DMS53 treated with DMSO at 0.1 percent for 48 hours (cell line): Measurements from ENCODE around the gene ARID1B.

ENCODE experiments used
- DNase-seq: peaks from one replicate; lab custom pipeline; 2025; ENCODE audit not compliant: unreplicated experiment; lab: John Stamatoyannopoulos, UW

ARID1B gene

DNA sequence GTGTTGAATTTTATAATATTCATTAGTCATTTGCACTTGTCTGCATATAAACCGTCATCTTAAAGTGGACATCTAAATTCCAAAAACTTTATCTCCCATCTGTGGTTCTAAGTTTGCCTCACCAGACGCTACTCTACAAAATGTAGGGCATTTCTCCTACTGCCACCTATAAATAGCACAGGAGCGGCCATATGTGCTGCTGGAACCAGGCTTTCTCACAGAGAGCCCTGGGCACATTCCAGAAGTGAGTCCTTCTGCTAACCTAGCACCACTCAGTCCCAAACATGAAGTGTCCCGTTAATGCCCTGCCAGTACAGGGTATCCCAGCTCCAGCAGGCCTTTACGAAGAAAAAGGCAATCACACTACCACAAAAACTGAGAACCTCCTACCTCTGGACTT is 392.5 kb downstream of the ARID1B start:
- no peak for DNase-seq

DNA sequence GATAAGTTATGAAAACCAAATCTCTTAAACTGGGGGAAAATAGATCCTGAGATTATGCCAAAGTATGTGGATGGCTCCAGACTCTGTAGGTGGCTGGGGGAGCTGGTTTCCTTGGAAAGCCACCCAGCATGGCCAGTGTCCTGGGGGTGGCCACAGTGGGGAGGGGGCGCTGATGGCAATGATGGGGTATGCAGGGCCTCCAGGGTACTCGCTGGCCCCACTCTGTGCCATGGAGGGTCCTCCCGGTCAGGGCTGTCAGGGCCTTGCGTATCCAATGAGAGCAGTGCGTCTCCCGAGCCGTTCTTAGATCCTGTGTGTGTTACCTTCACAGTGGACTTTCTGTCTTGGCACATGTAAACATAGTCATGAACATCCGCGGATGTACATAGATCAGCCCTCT is 393.4 kb downstream of the ARID1B start:
- no peak for DNase-seq

DNA sequence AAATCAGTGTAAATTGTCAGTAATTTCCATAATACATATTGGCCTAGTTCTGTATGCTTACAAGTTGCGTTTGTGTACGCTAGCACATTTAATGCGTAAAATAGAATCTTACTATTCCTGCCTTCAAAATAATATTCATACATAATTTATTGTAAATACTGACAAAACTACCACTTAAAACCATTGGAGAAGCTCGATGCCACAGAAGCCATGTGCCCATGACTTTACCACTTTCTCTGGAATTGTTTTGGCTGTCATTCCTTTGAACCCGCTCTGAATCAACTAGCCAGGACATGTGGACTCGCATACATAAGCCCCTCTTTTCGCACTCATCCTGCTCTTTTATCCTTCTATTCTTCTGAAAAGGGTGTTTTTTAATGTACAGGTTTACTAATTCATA is 394.6 kb downstream of the ARID1B start:
- no peak for DNase-seq

DNA sequence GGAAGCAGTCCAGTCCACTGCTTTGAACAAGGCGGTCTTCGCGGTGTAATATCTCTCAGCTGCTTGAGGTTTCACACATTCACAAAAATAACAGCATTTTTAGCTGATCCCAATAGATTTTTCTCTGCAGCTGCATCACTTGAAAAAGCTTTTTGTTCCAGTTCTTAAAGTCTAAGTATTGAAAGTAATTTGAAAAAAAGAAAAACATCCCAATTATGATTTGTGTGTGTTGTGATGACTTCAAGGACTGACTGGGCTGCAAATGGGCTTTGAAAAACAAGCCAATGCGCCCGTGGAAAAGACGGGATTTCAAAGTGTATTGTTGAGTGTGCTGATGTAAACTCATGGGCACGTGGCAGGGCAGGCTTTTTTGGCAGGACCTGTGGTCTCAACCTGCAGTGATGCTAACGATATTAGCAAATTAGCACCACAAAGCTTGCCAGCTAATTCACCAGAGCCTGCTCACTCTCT is 395.1 kb downstream of the ARID1B start:
- no peak for DNase-seq

DNA sequence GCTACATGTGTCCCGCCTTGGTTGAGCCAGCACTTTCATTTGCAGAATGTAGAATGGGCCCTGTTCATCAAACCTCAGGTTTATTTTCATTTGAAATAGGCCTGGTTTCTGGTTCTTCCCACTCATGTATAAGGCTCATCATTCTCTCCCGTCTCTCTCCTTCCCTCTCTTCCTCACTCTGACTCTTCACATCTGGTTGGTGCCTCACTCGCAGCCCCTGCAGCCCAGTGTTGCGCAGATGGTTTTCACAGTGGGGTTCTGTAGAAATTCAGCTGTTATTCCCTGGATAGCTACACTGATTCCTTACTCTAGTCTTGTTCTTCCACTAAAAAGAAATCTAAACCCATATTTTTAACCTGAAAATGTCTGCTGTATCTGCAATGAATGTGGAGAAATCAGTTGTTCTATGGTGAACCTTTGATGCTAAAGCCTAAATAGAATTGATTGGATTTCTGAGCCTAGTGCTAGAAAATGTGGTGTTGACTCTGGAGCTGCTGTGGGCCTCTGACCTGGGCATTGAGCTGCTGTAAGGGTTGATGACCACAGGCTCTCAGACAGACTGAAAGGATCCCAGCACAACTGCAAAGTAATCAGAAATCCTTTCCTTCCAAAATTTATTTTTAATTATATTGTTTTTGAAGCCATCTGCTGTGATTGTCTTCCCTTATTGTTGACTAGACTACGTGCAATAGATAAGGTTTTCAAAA is 395.8 kb downstream of the ARID1B start:
- DNase-seq, result no peak

DNA sequence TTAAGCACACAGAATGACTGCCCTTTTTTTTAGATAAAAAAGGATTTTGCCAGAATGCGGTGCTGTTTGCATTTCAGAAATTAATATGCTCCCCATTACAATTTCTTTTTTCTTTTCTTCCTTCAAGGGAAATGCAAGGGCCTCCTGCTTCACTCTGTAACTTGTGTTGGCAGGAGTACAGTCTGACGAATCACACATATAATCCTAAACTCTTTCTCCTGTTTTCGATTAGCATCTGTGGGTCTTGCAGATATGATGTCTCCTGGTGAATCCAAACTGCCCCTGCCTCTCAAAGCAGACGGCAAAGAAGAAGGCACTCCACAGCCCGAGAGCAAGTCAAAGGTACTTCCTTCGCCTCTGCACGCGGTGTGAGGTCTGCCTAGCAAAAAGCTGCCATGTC is 396.6 kb downstream of the ARID1B start:
- DNase-seq, result no peak

DNA sequence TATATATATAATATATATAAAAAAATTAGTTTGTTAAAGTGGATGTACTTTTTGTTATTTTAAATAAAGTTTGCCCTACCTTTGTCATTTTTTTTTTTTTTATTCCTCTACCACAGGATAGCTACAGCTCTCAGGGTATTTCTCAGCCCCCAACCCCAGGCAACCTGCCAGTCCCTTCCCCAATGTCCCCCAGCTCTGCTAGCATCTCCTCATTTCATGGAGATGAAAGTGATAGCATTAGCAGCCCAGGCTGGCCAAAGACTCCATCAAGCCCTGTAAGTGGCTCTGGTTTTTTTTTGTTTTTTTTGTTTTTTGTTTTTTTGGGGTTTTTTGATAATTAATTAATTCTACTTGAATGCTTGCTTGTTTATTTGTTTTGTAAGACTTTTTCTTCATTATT is 397.6 kb downstream of the ARID1B start:
- DNase-seq, result no peak

DNA sequence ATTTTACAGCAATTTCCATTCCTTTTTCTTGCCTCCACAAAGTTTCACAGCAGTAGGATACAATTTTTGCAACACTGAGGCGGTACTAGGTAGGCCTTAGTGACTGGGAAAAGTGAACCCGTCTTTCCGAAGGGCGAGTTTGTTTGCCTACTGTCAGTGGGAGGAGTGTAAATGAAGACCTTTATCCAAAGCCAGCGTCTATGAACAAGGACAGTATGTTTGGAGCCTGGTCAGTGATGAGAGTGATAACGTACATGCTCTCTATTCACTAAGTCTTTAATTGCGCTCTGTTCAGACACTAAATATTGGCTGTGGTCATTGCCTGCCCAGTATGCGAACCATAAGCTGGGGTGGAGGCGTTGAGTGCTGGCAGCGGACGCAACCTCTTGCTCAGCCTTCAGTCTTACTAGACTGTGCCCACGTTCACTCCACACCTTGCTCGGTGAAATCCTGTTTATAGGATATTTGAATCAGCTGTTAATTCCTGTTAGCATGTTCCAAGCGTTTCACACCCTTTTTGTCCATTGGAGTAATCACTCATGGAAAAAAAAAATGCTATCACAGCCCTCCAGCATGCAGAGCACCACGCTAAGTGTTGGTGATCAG is 400.7 kb downstream of the ARID1B start:
- no peak for DNase-seq

DNA sequence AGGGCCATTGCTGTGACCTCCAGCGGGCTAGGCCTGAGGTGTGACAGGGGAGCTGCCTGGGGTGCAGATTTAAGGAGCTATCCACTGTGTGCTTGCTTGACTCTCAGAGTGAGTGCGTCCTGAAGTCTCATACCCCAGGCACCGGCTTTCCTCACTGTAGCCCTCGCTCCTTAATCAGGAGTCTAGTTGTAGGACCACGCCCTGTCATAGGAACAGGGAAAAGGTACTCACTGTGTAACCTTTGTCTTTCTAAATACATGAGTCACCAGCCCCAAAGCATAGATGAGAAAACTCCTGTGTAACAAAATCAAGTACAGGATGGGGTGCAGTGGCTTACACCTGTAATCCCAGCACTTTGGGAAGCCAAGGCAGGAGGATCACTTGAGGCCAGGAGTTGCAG is 404.5 kb downstream of the ARID1B start:
- DNase-seq, result no peak

DNA sequence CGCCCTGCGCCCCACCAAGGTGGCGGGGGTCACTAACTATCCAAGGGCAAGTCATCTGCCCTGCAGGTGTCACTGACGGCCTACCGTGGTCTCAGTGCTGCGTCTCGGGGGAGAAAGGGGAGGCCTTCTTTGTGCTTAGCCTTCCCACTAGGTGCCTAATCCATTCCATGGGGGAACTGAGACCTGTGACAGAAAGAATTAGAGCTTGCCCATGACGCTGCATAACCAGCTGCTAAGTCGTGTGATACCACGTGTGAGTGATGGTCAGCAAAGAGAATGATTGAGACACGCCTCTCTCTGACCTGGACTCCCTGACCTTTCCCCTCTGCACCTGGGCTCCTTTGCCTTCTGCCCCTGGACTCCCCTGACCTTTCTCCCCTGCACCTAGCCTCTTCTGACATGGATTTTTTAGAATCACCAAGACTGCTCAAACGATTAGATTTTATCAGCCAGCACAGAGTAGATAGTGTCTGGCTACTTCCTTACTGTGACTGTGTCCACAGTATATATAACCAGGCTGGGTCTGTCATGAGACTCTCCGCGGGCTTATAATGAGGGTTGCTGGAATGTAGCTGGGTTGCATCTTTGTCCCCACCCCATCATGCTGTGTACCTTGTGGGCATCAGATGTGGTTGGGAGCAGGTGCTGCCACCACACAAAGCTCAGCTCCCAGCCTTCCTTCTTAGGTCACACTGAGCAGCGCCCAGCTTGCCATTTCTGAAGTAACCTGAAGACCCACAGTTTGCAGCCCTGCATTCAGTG is 405.5 kb downstream of the ARID1B start:
- no peak for DNase-seq

DNA sequence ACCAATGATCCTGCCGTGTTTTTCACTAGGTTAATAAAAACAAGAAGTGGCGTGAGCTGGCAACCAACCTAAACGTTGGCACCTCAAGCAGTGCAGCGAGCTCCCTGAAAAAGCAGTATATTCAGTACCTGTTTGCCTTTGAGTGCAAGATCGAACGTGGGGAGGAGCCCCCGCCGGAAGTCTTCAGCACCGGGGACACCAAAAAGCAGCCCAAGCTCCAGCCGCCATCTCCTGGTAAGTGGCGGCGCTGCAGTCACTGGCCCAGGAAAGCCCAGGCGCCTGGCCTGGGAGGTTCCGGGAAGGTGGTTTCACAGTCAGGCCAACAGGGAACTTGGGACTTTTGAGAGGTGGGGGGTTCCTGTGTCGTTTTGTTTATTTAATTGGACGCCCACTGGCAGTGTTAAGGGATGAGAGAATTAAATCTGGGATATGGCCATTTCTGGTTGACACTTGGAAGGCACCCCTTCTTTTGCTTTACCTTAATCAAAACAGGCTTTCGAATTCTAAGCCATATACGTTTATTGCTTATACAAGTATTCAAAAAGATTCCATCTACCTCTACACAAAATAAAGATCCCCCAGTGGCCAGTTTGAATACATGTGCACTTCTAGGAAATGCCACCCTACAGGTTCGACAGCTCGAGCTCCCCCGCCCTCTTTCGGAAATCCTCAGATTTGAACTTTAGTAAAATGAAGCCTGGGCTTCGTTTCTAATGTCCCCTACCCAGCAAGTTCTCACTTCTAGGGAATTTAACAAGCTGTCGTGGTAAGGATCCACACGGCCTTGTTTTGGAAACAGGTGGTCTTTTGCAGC is 407.2 kb downstream of the ARID1B start:
- DNase-seq, result peak; percentile 55

DNA sequence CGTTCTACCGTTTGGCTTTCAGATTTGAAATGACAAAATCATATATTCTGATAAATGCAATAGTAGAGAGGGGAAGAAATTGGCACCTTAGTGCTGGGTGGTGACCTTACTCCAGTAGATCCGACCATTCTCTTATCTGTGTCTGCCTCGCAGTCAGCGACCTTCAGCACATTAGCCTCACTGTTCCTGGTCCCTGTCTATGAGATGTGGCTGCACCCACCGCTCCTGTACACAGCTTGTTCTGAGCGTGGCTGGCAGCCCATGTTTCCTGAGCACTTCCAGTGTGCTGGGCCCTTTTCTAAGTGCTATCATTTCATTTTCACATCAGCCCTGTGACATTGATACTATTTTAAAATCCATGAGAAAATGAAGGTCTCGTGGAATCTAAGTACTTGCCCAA is 408.0 kb downstream of the ARID1B start:
- DNase-seq, result no peak

DNA sequence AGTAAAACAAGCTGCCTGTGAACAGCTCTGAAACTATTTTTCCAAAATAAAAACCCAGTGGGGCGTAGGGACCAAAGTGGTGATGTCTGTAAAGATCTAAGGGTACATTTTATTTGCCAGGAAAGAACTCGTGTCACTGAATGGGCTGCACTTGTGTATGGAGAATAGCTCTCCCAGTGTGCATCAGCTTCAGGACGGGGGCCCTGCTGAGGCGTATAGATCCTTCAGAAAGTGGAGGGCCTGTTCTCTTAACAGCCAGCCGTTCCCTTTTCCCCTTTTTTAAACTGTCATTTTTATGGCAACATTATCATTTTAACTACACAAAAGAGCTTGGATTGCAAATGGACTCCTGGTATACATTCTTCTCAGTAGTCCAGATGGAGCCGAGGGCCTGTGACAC is 408.8 kb downstream of the ARID1B start:
- no peak for DNase-seq

DNA sequence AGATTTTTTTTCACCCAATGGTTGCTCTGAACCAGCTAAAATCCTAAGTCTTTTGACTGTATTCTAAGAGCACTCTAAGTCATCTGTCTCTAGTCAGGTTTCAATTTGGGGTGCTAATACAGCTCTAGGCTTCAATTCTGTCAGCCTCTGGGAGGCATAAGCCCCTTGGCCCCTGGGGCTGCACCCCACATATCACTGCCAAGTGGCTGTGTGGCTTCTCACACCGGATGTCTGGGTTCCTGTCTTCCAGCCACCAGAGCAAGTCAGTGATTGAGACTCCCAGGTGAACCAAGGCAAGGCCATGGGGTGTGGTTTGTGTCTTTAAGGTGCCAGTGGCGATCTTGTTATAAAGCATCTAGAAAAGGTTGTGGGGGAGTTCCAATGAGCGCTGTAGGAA is 409.6 kb downstream of the ARID1B start:
- DNase-seq, result no peak

DNA sequence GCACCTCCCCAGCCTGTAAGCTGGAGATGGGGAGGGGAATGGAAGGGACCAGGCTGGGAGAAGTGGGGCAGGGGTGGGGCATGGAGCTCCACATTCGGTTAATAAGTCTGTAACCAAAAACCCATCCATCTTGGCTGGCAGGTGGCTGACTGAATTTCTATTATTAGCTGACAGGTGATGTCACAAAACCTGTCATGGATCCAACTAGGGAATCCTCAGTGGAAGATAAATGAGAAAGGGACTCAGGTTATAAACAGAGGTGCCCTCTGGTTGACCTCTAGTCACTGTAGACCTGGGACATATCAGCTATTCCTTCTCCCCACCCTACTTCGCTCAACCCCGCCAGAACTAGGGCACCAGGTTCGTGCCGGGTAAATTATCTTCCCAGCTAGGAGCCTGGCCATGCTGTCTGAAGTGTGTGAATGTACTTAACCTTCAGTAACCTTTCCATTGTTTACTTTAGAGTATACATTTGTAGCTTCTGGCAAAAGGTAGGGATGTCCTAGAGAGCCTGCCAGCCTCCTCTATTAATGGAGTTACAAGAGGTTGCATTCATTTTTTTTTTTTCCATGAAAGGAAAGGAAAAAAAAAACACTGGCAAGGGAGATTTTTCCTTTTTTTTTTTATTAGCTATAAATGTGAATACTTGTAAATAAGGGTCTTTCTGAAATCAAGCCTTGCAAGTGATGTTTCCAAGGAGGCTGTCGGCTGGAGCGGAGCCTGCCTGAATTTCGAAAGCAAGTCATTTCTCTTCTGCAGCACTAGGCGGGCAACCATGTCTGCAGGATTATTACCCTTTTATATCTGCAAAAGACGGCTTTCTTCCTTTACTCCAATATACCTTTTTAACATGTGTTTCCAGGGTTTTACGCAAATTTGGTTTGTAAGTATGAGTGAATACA is 410.3 kb downstream of the ARID1B start:
- peak; percentile 76 for DNase-seq

DNA sequence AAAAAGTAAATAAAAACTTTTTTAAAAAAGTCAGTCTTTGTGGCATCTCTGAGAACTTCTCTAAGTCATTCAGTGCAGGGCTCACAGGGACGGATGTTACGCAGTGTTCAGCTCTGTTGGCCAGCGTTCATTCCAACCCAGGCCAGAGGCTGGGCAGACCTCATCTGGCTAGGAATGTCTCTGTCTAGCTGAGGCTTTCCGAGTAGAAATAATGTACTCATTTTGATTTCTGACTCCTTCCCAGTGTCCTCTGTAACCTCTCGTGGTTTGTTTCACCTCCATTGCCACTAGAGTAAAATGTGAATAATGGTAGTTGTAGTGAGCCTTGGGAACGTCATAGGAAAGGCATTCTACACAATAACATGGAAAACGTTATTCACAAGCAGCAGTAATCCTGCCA is 411.0 kb downstream of the ARID1B start:
- DNase-seq, result no peak

DNA sequence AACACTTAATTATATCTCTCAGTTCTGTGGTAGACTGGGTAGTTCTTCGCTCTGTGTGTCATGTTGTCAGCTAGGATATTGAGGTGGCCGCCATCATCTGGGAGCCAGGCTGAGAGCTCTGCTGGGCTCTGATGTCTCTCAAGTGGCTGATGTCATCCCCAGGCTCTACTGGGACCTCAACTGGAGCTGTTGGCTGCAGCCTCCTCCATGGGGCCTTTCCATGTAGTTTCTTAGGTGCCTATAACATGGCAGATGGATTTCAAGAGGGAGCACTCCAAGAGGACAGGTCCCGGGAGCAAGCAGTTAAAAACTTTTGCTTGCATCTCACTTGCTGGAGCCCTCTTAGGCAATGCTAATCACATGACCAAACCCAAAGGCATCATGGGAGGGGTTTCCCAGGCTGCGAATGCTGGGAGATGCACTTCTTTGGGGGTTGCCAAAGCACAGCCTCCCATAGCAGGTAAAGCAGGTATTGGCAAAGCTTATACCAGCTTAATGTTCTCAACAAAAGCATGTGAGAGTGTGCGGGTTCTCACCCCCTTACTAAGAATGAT is 416.3 kb downstream of the ARID1B start:
- peak; percentile 49 for DNase-seq

DNA sequence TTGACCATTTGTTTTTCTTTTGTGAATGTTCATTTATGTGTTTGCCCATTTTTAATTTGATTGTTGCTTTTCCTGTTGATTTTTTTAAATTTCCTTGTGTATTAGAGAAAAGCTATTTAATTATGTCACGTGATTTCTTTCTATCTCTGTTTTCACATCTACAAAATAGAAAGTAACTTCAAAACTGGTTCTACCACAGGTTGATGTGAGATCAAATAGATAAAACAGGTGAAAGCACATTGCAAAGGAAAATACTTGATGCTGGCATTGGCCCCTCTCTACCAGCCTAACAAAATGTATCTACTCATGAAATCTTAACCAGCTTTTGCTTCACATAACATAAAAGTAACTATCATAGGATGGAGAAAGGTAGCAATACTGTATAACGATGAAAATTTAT is 416.9 kb downstream of the ARID1B start:
- DNase-seq, result peak; percentile 31

DNA sequence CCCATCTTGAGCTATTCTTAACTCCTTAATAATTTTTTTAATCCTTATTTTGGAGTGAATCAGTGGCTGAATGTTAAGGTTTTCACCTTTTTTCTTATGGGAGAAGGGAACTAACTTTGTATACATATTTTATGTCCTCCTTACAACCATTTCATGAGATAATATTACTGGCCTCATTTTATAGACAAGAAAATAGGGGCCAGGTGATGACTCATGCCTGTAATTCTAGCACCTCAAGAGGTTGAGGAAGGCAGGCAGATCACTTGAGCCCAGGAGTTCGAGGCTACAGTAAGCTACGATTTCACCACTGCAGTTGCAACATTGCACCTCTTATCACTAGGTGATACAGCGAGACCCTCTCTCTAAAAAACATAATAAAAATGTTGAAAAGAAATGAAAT is 417.5 kb downstream of the ARID1B start:
- DNase-seq, result no peak

DNA sequence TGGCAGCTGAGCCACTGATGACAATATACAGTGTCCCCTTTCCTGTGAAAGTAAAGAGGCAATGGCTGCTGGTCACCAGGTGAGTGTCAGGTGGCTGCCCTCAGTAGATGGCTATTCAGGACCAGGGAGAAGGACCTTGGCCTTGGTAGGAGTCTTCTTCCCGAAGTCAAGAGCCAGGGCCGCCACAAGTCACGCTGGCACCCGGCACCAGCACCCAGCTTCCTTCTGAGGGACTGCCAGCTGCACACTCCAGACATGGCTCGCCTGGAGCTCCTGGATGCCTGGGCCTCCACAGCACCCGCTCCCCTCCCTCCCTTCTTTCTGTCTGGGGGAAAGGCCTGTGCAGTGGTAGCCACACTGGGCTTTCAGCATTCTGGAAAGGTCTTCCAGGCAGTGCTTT is 419.2 kb downstream of the ARID1B start:
- no peak for DNase-seq
